NCI-H1417 (cell line): ENCODE results near the gene GAS6.
"Not testable (repeated sequence)": the region's sequence is repeated elsewhere in the genome, so short reads cannot be mapped to it uniquely, and the experiment has no call there.

ENCODE experiments used
- DNase-seq, 3 experiments: peaks; one replicate each; lab custom pipeline; 2025; lab: John Stamatoyannopoulos, UW

Gene GAS6

DNA sequence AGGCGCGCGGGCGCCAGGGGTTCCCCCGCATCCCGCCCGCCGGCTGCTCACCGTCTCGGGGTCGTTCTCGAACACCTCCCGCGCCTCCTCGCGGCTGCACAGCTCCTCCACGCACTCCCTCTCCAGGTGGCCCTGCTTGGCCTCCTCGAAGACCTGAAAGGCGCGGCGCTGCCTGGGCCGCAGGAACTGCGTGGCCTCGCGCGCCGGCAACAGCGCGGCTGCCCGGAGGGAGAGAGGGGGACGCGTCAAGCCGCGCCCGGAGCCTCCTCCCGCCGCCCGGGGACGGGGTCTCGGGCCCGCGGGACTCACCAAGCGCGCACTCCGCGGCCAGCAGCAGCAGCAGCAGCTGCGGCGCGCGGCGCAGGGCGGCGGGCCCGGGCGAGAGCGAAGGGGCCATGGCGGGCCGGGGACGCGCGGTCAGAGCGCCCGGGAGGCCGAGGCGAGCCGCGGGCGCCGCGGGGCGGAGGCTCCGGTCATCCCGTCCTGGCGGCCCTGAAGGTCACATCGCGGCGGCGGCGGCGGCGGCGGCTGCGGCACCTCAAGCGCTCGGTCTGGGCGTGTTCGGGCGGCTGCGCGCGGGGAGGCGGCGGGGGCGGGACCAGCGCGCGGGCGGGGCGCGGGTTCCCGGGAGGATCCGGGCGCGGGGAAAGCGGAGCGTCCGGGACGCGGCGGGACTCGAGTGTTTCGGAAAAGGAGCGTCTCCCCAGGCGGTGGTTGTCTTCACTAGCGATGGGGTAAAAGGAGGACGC is at the start of gene GAS6:
Gene GAS6 (minus strand): TSS at position 553 of the 749 bp plus-strand sequence. CDS start 156 bp downstream, at position 397.
- peak; percentile 68 to 93 (median 82) for DNase-seq

DNA sequence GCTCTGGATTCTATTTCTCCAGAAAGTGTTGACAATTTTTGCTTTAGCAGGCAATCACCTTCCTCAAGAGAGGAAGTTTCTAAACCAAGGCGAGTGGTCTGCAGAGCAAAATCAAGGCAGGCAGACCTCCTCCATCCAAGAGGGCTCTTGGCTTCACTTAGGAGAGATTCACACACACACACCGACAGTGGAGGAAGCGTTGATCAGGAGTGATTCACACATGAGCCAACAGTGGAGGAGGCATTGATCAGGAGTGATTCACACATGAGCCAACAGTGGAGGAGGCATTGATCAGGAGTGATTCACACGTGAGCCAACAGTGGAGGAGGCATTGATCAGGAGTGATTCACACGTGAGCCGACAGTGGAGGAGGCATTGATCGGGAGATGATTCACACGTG is 49.5 kb upstream of the GAS6 start:
- not testable (repeated sequence) for DNase-seq

DNA sequence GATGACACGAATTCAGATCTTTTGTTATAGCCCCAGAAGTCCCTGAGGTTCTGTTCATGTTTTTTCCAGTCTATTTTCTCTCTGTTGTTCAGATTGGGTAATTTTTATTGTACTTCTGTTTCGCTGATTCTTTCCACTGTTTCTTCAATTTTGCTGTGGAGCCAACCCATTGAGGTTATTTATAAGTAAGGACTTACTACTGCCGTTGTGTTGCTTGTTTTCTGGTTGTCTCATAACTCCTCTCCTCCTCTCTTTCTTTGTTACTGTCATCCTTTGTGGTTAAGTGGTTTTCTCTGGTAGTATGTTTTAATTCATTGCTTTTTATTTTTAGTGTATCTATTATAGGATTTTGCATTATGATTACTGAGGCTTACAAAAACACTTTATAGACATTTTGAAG is 48.7 kb upstream of the GAS6 start:
- DNase-seq = no peak

DNA sequence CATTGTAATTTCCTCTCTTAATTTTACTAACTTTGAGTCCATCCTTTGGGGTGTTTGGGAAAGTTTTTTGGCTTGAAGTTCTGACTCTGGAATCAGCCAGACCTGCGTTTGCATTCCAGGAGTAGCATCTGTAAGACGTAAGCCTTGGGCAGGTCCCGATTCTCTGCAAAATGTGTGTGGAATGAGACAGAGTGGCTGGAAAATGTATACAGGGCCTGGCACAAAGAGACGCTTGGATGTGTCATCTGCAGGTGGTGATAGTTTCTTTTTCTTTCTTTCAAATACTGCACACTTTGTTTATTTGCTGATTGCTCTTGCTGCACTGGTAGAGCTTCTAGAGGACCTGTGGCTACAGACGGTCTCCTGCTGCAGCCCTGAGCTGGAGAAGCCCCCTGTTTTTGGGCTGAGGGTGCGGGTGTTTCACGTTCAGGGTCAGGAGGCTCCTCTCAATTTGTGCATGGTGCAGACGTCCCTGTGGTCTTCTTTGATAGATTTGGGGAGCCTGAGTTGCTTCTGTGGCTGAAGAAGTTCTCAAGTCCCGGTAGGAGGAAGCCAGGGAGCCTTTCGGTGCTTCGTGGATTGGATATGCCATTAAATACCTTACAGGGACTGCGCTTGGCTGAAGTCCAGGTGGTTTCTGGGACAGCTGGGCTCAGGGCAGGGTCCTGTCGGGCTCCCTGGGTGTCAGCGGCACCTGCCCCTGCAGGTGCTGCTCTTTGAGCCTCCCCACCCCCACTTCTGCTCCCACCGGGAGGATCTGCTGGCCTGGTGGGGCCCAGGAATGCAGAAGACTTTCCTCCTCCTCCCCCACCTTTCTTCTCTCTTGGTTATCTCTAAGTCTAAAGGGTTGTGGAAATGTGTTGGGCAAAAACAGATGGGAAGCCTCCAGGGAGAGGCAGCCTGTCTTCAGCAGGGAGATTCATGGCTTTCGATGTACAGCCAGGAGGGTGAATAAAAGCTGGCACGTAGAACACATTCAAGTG is 44.0 kb upstream of the GAS6 start:
- peak in 2 of 3 experiments; percentile 41 to 94 for DNase-seq

DNA sequence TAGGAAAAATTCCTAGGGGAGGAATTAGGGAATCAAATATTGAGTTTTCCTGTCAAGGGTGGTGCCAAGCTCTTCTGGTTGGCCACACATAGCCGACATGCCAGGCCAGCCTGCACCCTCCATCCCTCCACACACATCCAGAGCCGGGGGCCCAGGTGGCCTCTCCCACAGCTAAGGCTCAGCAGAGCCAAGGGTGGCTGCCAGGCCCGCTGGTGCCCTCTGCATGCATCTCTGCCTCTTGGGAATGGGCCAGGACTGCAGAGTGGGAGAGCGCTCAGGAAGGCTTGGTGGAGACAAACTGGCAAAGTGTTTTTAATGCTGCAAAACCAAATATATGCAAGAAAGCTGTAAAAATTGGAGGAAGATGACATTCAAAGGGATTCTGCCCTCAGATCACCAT is 42.7 kb upstream of the GAS6 start:
- no peak for DNase-seq

DNA sequence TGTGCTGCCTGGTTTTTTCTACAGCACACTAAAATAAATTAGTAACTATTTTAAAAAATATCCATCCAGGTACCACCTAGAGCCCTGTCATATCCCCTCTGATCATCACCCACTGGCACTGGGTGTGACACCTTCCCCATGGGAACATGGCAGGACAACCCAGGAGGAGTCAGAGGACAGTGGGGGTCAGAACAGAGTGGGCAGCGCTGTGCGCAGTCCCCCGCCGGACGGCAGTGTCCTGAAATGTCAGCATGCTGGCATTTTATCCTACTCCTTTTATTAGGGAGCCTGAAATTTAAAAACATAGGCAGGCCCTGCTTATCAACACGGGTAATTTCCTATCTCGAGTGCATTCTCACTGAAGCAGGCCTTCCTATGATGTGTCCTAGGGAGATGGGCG is 42.1 kb upstream of the GAS6 start:
- no peak for DNase-seq

DNA sequence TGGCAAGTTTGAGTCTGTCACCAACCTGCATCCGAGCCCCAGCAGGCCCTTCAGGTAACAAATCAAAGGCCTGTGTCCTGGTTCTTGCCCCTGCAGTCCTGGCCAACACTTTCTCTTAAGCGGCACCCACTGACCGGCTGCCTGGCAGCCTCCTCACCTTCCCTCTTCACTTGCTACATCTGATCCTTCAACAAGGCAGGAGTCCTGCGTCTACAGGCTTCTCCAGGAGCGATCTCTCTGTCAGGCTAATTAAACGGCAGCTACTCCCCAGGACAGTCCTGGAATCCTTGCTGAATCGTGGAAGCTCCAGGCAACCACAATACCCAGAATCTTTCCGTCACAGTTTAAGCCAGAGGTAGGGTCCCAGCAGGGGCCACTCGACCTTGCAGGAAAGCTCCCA is 41.1 kb upstream of the GAS6 start:
- no peak for DNase-seq

DNA sequence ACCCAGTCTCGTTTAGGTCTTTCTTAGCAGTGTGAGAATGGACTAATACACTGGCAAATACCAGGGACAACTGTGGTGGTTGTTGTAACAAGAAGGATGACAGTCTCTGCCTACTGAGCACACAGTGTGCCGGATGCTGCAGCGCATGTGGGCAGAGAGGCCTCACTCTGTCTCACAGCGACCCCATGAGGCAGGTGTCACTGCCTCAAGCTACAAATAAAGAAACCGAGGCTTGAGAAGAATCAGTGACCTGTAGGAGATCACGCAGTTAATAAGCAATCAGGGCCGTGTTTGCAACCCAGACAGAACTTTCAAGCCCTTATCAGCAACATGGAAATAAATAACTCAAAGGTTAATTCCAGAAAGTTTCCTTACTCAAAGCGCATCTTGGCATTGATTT is 40.5 kb upstream of the GAS6 start:
- DNase-seq = no peak

DNA sequence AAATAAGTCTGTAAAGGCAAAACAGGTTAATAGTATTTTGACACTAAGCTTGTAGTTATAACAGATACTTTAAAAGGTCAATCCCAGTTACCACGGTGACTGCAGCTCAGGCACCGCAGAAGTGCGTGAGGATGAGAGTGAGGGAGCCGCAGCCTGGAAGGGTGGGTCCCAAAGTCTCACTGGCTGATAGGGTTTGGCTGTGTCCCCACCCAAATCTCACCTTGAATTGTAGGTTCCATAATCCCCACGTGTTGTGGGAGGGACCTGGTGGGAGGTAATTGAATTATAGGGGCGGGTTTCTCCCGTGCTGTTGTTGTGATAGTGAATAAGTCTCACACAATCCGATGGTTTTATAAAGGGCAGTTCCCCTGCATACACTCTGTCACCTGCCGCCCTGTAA is 40.0 kb upstream of the GAS6 start:
- DNase-seq = no peak

DNA sequence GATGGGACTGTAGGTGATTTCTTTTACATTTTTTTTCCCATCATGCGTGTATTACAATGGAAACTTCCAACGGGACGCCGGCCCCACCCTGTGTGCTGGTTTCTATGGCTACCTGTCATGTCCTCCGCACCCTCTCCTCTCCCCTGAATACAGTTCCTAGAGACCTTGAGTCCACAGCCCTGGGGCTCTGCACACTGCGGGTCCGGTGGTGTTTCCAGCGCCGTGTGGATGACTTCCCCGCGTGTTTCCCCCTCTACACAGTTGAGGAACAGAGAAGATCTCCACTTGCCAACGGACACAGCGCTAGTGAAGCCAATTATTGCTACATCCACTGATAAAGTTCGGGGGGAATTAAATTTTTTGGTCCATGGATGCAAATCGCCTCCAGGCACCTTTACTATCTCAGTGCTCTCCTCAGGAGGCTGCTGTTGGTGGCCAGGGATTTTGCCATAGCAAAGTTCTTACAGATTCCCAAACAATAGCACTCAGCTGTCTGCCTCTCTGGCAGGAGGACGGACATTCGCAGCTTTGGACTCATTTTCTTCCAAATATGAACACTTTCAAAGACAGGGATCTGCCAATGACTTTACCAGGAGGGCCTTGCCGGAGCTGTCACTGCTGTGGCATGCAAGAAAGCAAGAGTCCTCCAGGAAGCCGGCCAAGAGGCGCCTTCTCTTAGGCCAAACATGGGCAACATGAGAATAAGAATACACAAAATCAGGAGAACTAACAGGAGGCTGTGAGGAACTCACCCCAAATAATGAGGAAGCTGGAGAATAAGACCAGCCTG is 39.3 kb upstream of the GAS6 start:
- no peak for DNase-seq

DNA sequence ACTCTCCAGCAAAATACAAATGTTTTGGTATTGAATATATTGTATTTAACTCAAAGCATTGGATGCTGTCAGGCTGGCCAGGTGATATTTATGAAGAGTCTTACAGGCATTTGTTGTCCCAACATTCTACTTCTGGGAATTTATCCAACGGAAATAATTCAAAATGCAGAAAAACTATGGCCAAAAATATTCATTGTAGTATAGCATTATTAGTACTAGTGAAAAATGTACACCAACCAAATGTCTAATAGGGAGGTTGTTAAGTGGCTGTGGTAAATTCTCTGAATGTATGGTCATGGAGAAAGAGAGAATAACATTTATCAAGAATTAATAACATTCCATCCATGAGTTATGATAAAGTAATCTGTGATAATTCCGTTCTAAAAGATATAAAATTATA is 38.6 kb upstream of the GAS6 start:
- no peak for DNase-seq

DNA sequence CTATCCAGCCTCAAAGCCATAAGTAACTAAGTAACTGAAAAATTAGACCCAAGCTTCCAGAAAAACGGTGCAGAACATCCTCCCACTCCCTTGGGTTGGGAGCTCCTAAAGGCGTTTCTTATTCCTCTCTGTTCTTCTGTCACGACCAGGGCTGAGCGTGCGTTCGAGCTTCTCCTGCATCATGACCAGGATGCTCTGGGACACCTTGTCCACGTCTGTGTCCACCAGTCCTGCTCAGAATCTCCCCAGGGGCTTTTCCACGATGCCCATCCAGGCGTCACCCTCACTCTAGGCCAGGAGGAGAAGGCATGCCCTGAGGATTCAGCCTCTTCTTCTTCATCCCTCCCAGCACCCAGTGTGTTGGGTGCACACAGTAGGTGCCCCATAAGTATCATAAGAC is 37.8 kb upstream of the GAS6 start:
- no peak for DNase-seq

DNA sequence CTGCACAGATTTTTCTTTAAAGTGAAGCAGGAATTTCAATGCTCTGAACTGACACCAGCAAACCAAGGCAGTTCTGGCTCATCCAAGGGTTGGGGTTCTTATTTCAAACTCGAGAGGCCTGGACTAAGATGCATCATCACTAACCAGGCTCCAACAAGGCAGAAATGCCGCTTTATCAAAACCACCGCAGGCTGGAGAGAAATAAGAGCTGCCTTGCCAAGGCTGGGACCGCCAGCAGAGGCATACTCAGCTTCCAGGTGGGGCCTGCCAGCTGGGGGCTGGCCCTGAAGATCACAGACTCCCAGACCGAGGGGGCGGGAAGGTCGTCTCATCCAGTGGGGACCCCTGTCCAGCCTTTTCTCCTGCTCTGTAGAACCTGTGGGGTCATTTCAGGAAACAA is 37.4 kb upstream of the GAS6 start:
- no peak for DNase-seq

DNA sequence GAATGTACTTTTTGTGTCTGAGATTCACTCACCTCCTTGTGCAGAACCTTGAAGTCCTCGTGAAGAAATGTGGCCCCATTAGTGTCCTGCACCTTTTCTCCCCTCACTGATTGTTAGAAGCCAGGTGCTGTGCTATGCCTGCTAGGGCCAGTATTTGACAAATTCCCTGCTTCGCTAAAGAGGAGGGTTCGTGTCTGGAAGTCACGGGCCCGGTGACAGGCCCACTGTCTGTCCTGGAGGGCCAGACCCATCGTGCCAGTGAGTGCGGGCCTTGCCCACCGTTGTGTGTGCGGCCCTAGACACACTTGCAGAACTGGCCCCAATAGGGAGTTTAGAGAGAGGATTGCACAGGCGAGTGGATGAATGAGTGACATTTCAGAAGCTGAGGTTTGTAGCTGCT is 36.8 kb upstream of the GAS6 start:
- no peak for DNase-seq

DNA sequence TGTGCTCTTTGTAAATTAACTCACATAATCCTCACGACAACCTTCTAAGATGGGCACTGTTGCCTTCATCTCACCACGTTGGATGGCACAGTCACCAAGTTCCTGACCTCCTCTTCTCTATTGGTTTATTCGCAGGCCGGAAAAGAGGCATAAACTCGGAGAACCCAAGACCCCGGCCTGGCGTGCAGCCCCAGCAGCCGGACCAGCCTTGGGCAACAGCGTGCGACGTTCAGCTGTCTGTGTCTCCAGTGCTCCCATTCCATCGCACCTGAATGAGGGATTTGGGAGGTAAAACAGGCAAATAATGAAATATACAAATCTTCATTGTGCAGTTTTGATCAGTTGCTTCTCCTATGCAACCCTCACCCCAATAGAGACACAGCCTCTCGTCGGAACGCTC is 34.5 kb upstream of the GAS6 start:
- no peak for DNase-seq

DNA sequence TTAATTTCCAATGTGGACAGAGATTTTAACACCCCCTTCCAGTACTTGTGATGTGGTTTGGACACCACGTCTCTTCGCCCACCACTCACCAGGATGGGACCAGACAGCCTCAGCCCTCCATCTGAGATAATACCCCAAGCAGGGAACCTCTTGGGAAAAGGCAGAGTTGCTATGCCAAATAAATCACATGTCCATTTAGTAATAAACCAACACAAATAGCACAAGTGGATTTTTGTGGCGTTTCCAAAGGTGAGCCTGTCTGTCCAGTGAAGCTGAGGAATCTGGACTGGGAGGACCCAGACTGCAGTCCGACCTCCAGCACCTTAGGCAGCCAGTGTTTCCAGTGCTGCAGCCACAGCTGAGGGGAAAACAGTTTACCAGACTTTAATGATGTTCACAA is 34.1 kb upstream of the GAS6 start:
- no peak for DNase-seq

DNA sequence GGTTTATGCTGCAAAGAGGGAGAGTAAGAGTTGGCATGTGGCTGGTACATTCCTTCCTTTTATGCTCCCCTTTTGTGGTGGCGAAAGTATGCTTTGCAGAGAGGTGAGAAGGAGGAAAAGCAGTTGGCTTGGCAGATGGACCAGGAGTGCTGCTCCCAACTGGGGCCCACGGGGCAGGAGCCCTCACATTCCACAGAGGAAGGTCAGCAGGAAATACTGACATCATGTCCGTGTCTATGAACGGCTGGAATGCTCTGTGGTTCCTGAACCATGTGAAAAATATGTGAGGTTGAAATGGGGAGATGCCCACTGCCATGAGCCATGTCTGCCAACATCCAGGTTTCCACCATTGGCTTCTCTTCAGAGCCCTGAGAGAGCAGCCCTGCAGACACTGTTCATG is 33.3 kb upstream of the GAS6 start:
- no peak for DNase-seq

DNA sequence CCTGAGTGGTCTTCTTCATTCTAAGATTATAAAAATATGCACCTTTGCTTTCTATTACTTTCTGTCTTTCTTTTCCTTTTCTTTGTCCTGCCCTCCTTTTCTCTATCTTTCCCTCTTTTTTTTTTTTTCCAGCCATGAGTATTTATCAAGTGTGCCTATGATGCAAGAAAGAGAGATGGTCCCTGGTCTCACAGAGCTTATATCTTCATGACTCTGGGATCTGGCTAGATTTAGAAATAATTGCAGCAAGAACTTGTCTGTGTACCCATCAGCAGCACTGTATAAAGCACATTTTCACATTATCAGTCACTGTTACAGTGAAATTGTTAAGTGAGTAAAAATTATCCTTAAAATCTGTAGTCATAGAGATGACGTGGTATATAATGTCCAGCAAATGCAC is 31.6 kb upstream of the GAS6 start:
- DNase-seq = no peak

DNA sequence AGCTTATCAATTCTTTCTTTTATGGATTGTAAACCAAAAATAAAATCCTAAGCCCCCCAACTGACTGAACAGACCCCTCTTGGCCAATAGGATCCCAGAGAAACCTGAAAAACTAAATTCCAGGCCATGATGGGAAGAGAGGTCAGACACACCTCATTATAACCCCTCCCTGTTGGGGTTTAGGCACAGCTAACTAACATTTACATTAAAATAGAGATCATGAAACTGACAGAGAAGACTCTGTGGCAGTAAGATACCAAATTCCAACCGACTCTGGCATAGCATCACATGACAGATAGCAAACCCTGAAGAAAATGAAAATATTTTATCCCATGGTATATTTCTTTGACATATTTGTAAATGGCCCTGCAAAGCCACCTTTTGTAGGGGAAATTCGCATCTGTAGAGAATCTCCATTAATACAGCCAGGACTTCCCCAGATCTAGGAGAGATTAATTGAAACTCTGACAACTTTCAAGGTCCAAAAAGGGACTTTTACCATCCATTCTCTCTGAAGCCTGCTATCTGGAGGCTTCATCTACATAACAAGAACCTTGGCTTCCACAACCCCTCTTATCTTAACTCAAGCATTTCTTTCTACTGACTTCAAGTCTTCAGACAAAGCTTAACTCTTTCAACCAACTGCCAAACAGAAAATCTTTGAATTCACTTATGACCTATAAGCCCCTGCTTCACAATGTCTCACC is 27.1 kb upstream of the GAS6 start:
- no peak for DNase-seq

DNA sequence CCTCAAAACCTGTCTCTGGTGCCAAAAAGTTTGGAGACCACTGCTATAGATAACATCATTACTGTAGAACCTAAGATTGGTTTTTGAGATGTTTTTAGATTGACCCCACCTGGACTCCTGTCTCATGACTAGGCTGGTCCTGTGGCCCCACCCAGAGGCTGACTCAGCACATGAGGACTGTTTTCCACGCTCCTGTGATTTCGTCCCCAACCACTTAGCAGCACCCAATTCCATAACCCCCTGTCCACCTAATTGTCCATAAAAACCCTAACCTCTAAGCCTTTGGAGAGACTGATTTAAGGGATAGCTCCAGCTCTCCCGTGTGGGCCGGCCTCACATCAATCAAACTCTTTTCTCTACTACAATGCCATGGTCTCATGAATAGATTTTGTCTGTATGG is 25.6 kb upstream of the GAS6 start:
- DNase-seq = no peak

DNA sequence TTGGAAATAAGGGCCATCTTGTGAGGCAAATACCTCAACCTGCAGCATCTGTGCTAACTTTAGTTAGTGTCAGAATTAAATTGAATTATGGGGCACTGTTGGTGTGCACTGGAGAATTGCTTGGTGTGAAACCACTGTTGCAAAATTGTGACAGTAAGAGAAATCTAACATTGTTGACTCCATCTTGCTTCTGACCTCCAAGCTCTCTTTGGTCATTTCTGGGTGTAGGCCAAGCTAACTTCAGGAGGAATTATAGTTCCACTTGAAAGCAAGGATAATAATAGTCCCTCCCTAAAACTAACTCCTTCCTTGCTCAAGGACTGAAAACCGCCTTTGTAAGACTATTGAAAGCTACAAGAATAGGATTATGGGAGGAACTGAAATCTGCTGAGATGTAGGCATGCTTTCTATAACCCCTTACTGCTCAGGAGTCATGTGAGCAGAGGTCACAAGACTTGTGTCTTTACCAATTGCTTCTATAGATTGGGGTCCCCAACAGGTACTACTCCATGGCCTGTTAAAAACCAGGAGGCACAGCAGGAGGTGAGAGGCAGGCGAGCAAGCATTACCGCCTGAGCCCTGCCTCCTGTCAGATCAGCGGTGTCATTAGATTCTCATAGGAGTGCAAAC is 24.9 kb upstream of the GAS6 start:
- no peak for DNase-seq
